Gastrocnemius medialis (tissue), 4 donors: ENCODE results near the gene MYB.

ENCODE experiments used
- CTCF ChIP-seq, 5 experiments: fragments of 450-650 bp in 3 of 5; fragments of 200-600 bp in 2 of 5; sonication (generic) in 2 of 5; IDR thresholded peaks in 4 of 5; conservative IDR thresholded peaks in 1 of 5; 1 replicate in 4 of 5; 2 replicates in 1 of 5; pipeline ENCODE4 v1.5.1; 2016 to 2019; ENCODE audit warnings: antibody characterized with exemption in 5 of 5, mild to moderate bottlenecking in 3 of 5, moderate library complexity in 3 of 5
- POLR2A ChIP-seq, 2 donors: fragments of 450-650 bp; IDR thresholded peaks; one replicate each; pipeline ENCODE4 v1.6.1; 2017; ENCODE audit warnings: antibody characterized with exemption in 2 of 2, mild to moderate bottlenecking in 2 of 2, moderate library complexity in 2 of 2

GRCh38 chr6:135148889-135149288 is 32.2 kb upstream of the MYB start:
- no peak for TF ChIP-seq CTCF (IDR thresholded peaks at IDR 0.05 in 4 of 5, conservative IDR thresholded peaks at IDR 0.05 in 1 of 5)
- TF ChIP-seq POLR2A (IDR thresholded peaks at IDR 0.05): no peak
